Measurements from ENCODE around the gene SLC39A6.

Gene SLC39A6

GRCh38 chr18:36177913-36178312 is 48.8 kb upstream of the SLC39A6 start:
- Histone ChIP-seq H3K9me3 (ENCODE audit: control insufficient read depth, insufficient read depth, low read depth, low read length) (no peaks in the 10 kb centered on the region), H3K27ac (ENCODE audit: extremely low read depth, low read depth, low read length) (no peak overlapping the region), H3K36me3 (ENCODE audit: control insufficient read depth in 2 of 2, insufficient read depth in 1 of 2, low read length in 2 of 2) (peaks cover 6 to 48% of the 10 kb centered on the region in 2 experiments; a peak in 2 of 3 replicates), H3K4me3 (ENCODE audit: low read depth, low read length) (no peak overlapping the region), H3K4me1 (ENCODE audit: control insufficient read depth, insufficient read depth, low read length) (no peaks in the 10 kb centered on the region)
- CTCF ChIA-PET = interaction anchor here (0.7 kb wide), 1 partner anchor 107 kb away, joined by 3 read pairs; no protein-coding TSS in a partner anchor
- TF ChIP-seq ZBTB6 (tag by site-specific recombination; IDR thresholded peaks at IDR 0.05) = no peak
- no peak for TF ChIP-seq ZNF121 (tag by site-specific recombination; IDR thresholded peaks at IDR 0.05)
- no peak for TF ChIP-seq SCRT1 (tag by site-specific recombination; IDR thresholded peaks at IDR 0.05; ENCODE audit: borderline replicate concordance)
- no peak for TF ChIP-seq ZNF391 (tag by site-specific recombination; IDR thresholded peaks at IDR 0.05; ENCODE audit: borderline replicate concordance, low read depth)
- TF ChIP-seq ZBTB8A (tag by site-specific recombination; IDR thresholded peaks at IDR 0.05) = no peak
- TF ChIP-seq ZNF148 (tag by site-specific recombination; IDR thresholded peaks at IDR 0.05; ENCODE audit: borderline replicate concordance) = no peak
- TF ChIP-seq AEBP2 (tag by site-specific recombination; IDR thresholded peaks at IDR 0.05; ENCODE audit: borderline replicate concordance) = no peak
- TF ChIP-seq ZNF248 (tag by site-specific recombination; IDR thresholded peaks at IDR 0.05) = no peak
- no peak for TF ChIP-seq ZBTB21 (tag by site-specific recombination; IDR thresholded peaks at IDR 0.05)
- TF ChIP-seq ZNF76 (tag by site-specific recombination; IDR thresholded peaks at IDR 0.05; ENCODE audit: borderline replicate concordance, low read depth) = no peak
- no peak for TF ChIP-seq WT1 (tag by site-specific recombination; IDR thresholded peaks at IDR 0.05)
- POLR2A ChIA-PET = interaction anchor here (0.6 kb wide), 1 partner anchor 830 kb away, joined by 4 read pairs; no protein-coding TSS in a partner anchor

- POLR2A ChIA-PET = no interaction called here
- TF ChIP-seq FEZF1 (tag by site-specific recombination; IDR thresholded peaks at IDR 0.05) = peak; percentile 10; the same call in 1 of the 2 replicates
- TF ChIP-seq ZNF155 (tag by site-specific recombination; IDR thresholded peaks at IDR 0.05) = no peak
- TF ChIP-seq GLIS1 (tag by site-specific recombination; IDR thresholded peaks at IDR 0.05) = no peak
- TF ChIP-seq HOXD13 (CRISPR knock-in tag; IDR thresholded peaks at IDR 0.05; ENCODE audit: borderline replicate concordance) = no peak
- TF ChIP-seq ZNF555 (tag by site-specific recombination; conservative IDR thresholded peaks at IDR 0.05) = no peak
- TF ChIP-seq ZBTB48 (tag by site-specific recombination; IDR thresholded peaks at IDR 0.05) = no peak
- no peak for TF ChIP-seq ZNF202 (tag by site-specific recombination; IDR thresholded peaks at IDR 0.05; ENCODE audit: borderline replicate concordance)
- no peak for TF ChIP-seq EGR2 (tag by site-specific recombination; IDR thresholded peaks at IDR 0.05; ENCODE audit: low read depth)
- TF ChIP-seq ZNF292 (tag by site-specific recombination; IDR thresholded peaks at IDR 0.05; ENCODE audit: borderline replicate concordance, low read depth) = no peak
- TF ChIP-seq ZNF629 (tag by site-specific recombination; IDR thresholded peaks at IDR 0.05) = peak; percentile 34; the same call in 1 of the 2 replicates
- TF ChIP-seq ZNF274 (IDR thresholded peaks at IDR 0.05; ENCODE audit: low read length) = no peak
- no peak for TF ChIP-seq ZNF274 (tag by site-specific recombination; IDR thresholded peaks at IDR 0.05; ENCODE audit: borderline replicate concordance)
- TF ChIP-seq ZNF394 (tag by site-specific recombination; IDR thresholded peaks at IDR 0.05; ENCODE audit: borderline replicate concordance) = no peak
- TF ChIP-seq ZNF248 (tag by site-specific recombination; IDR thresholded peaks at IDR 0.05) = no peak
- no peak for TF ChIP-seq MZF1 (tag by site-specific recombination; IDR thresholded peaks at IDR 0.05; ENCODE audit: borderline replicate concordance)
- TF ChIP-seq ATF2 (tag by site-specific recombination; IDR thresholded peaks at IDR 0.05; ENCODE audit: low read depth) = 0 out of 2 replicates have a peak, but pooled peaks have one; percentile 5
- no peak for TF ChIP-seq ZNF549 (tag by site-specific recombination; IDR thresholded peaks at IDR 0.05)
- no peak for TF ChIP-seq SCRT2 (tag by site-specific recombination; IDR thresholded peaks at IDR 0.05)
- TF ChIP-seq ZNF239 (tag by site-specific recombination; IDR thresholded peaks at IDR 0.05) = no peak
- no peaks in the 10 kb centered on the region for H3K4me1 ChIP-seq (ENCODE audit: control insufficient read depth, insufficient read depth, low read length)
- H3K4me3 ChIP-seq (ENCODE audit: low read depth, low read length) = no peak overlapping the region
- H3K9me3 ChIP-seq (ENCODE audit: control insufficient read depth, insufficient read depth, low read depth, low read length) = no peaks in the 10 kb centered on the region
- peaks cover 6 to 60% of the 10 kb centered on the region in 2 experiments; a peak in 2 of 3 replicates for H3K36me3 ChIP-seq (ENCODE audit: control insufficient read depth in 2 of 2, insufficient read depth in 1 of 2, low read length in 2 of 2)
- CTCF ChIA-PET = no interaction called here
- H3K27ac ChIP-seq (ENCODE audit: extremely low read depth, low read depth, low read length) = no peak overlapping the region
Measured at GRCh38 chr18:36176711-36177110, 47.6 kb upstream of the SLC39A6 start.
